GM15510 (cell line): ENCODE results near the gene METTL26.
A peak's percentile ranks its signal among the peaks of the same experiment; 100 is the strongest.

ENCODE experiments used
- POLR2A ChIP-seq: IDR thresholded peaks from 3 replicates; pipeline ENCODE4 v1.6.1; 2011; ENCODE audit warnings: borderline replicate concordance; ENCODE audit not compliant: insufficient read length; ENCODE audit errors: extremely low read depth

METTL26 gene

GRCh38 chr16:592518-593306 lies 43.4 kb downstream of the METTL26 start:
- TF ChIP-seq POLR2A, result no peak

GRCh38 chr16:591892-592517 lies 44.1 kb downstream of the METTL26 start:
- TF ChIP-seq POLR2A, result no peak

GRCh38 chr16:591231-591630 lies 44.9 kb downstream of the METTL26 start:
- TF ChIP-seq POLR2A, result no peak

- TF ChIP-seq POLR2A, result no peak
These were observed 45.3 kb downstream of the METTL26 start for GRCh38 chr16:590815-591200.

GRCh38 chr16:590188-590814 lies 45.8 kb downstream of the METTL26 start:
- TF ChIP-seq POLR2A, result peak; percentile 7

GRCh38 chr16:589658-590187 lies 46.4 kb downstream of the METTL26 start, which contains the start of gene RAB40C:
Gene RAB40C (plus strand): TSS chr16:590066. CDS start chr16:590292, 226 bp downstream.
- peak; percentile 42 for TF ChIP-seq POLR2A

- TF ChIP-seq POLR2A, result peak; percentile 92
These were observed 47.0 kb downstream of the METTL26 start for GRCh38 chr16:588889-589657.

- TF ChIP-seq POLR2A, result no peak
These were observed 47.5 kb downstream of the METTL26 start for GRCh38 chr16:588639-588888.

- TF ChIP-seq POLR2A, result no peak
These were observed 49.2 kb downstream of the METTL26 start for GRCh38 chr16:586645-587590.

- no peak for TF ChIP-seq POLR2A
These were observed 50.0 kb downstream of the METTL26 start for GRCh38 chr16:586047-586644.

GRCh38 chr16:585351-585750 lies 50.8 kb downstream of the METTL26 start:
- no peak for TF ChIP-seq POLR2A
